Muscle of leg (tissue), 11 donors: ENCODE results near the gene AFF2. TPM values are rescaled to one million over a fixed set of nuclear protein-coding genes. Genes with fewer than 3 reads are reported as not detected.
"Not testable (repeated sequence)": the region's sequence is repeated elsewhere in the genome, so short reads cannot be mapped to it uniquely, and the experiment has no call there.

Source experiments
- DNase-seq: peaks from one replicate; pipeline ENCODE4 v3.0.0; 2013
- H3K27ac ChIP-seq: one replicate; pipeline ENCODE4 v1.5.1; 2013; ENCODE audit warnings: mild to moderate bottlenecking, low read length, control low read depth
- H3K27me3 ChIP-seq: one replicate; pipeline ENCODE4 v1.6.1; 2013; ENCODE audit warnings: low read length; ENCODE audit not compliant: control insufficient read depth, insufficient read depth
- H3K36me3 ChIP-seq: one replicate; pipeline ENCODE4 v1.6.1; 2013; ENCODE audit warnings: low read length; ENCODE audit not compliant: control insufficient read depth, insufficient read depth
- H3K4me1 ChIP-seq: one replicate; pipeline ENCODE4 v1.6.1; 2013; ENCODE audit warnings: low read length; ENCODE audit not compliant: control insufficient read depth, insufficient read depth
- H3K4me3 ChIP-seq: one replicate; pipeline ENCODE4 v1.5.1; 2013; ENCODE audit warnings: low read length, control low read depth
- H3K9me3 ChIP-seq: replicated peaks from 2 replicates; pipeline ENCODE4 v1.6.1; 2013; ENCODE audit warnings: low read depth, low read length; ENCODE audit not compliant: control insufficient read depth
- WGBS: methylation state at CpG from one replicate; pipeline ENCODE4 v1.1.5; 2013; ENCODE audit warnings: missing lambda C conversion rate; ENCODE audit not compliant: insufficient coverage; 5-methylcytosine and 5-hydroxymethylcytosine counted together
- polyA plus RNA-seq, 8 donors: library from polyadenylated mRNA; unstranded; fragments of 120-200 nt; gene quantifications; one replicate each; pipeline versions ENCODE4 v1.2.1 to v1.2.3, GENCODE V29; 2013; ENCODE audit warnings: inconsistent platforms in 1 of 8, low replicate concordance in 1 of 8; ENCODE audit not compliant: insufficient read length in 8 of 8, insufficient read depth in 1 of 8
- total RNA-seq: library from RNA; stranded (reverse); fragments of 120-200 nt; gene quantifications from one replicate; pipeline ENCODE4 v1.2.4, GENCODE V29; 2013

AFF2 gene
- total and polyA plus RNA-seq, 9 donors, result 0.42 to 6.1 (median 1.4) TPM

- no peaks in the 10 kb centered on the region for H3K36me3 ChIP-seq
- no peak overlapping the region for H3K4me3 ChIP-seq
- H3K9me3 ChIP-seq, result no peaks in the 10 kb centered on the region
- WGBS, result 43% methylated on average over 2 of the region's 3 CpGs
- no peak overlapping the region for H3K27ac ChIP-seq
- no peaks in the 10 kb centered on the region for H3K4me1 ChIP-seq
- peaks cover 3% of the 10 kb centered on the region for H3K27me3 ChIP-seq
- no peak for DNase-seq
Observed at GRCh38 chrX:148903176-148903575, 402.8 kb downstream of the AFF2 start.

GRCh38 chrX:148904421-148905111 is 404.1 kb downstream of the AFF2 start:
- no CpG with 5 or more reads among the region's 3 CpGs for WGBS
- Histone ChIP-seq H3K4me3 (no peak overlapping the region), H3K27ac (no peak overlapping the region), H3K27me3 (peaks cover 3% of the 10 kb centered on the region), H3K9me3 (no peaks in the 10 kb centered on the region), H3K36me3 (no peaks in the 10 kb centered on the region), H3K4me1 (no peaks in the 10 kb centered on the region)
- DNase-seq, result no peak

- Histone ChIP-seq H3K27me3 (peaks cover 3% of the 10 kb centered on the region), H3K9me3 (no peaks in the 10 kb centered on the region), H3K27ac (no peak overlapping the region), H3K36me3 (no peaks in the 10 kb centered on the region), H3K4me3 (no peak overlapping the region), H3K4me1 (no peaks in the 10 kb centered on the region)
- DNase-seq, result no peak
- WGBS, result 20% methylated on average over 1 of the region's 5 CpGs
Observed at GRCh38 chrX:148905400-148905799, 405.0 kb downstream of the AFF2 start.

GRCh38 chrX:148906628-148907027 is 406.2 kb downstream of the AFF2 start:
- H3K36me3 ChIP-seq, H3K4me3 ChIP-seq, DNase-seq, H3K4me1 ChIP-seq, H3K9me3 ChIP-seq, H3K27me3 ChIP-seq, H3K27ac ChIP-seq: not testable (repeated sequence)
- 94% methylated on average over 9 of the region's 11 CpGs for WGBS

- no peaks in the 10 kb centered on the region for H3K36me3 ChIP-seq
Observed at GRCh38 chrX:148909758-148910157, 409.3 kb downstream of the AFF2 start.

GRCh38 chrX:148913971-148914370 is 413.6 kb downstream of the AFF2 start:
- Histone ChIP-seq H3K4me3 (no peak overlapping the region), H3K27me3 (peaks cover 2% of the 10 kb centered on the region), H3K9me3 (no peaks in the 10 kb centered on the region), H3K36me3 (no peaks in the 10 kb centered on the region), H3K27ac (no peak overlapping the region), H3K4me1 (no peaks in the 10 kb centered on the region)
- peak; percentile 6 for DNase-seq
- WGBS, result 67% methylated on average over 1 of the region's 3 CpGs

More at GRCh38 chrX:148909758-148910157, 409.3 kb downstream of the AFF2 start:
- DNase-seq, result no peak
- H3K9me3 ChIP-seq, result no peaks in the 10 kb centered on the region
- H3K4me1 ChIP-seq, result no peaks in the 10 kb centered on the region
- no peak overlapping the region for H3K27ac ChIP-seq
- no peak overlapping the region for H3K4me3 ChIP-seq
- peaks cover 3% of the 10 kb centered on the region for H3K27me3 ChIP-seq

- DNase-seq, result no peak
- Histone ChIP-seq H3K4me3 (no peak overlapping the region), H3K27ac (no peak overlapping the region), H3K27me3 (peaks cover 2% of the 10 kb centered on the region), H3K9me3 (no peaks in the 10 kb centered on the region), H3K4me1 (no peaks in the 10 kb centered on the region), H3K36me3 (no peaks in the 10 kb centered on the region)
- WGBS, result no CpG with 5 or more reads among the region's 3 CpGs
Observed at GRCh38 chrX:148914783-148915182, 414.4 kb downstream of the AFF2 start.

GRCh38 chrX:148915474-148915873 is 415.1 kb downstream of the AFF2 start:
- Histone ChIP-seq H3K9me3 (no peaks in the 10 kb centered on the region), H3K36me3 (no peaks in the 10 kb centered on the region), H3K4me1 (no peaks in the 10 kb centered on the region), H3K27me3 (peaks cover 2% of the 10 kb centered on the region), H3K4me3 (no peak overlapping the region), H3K27ac (no peak overlapping the region)
- DNase-seq, result no peak
- WGBS, result no CpG with 5 or more reads among the region's 5 CpGs

- WGBS, result no CpG with 5 or more reads among the region's 4 CpGs
- no peak overlapping the region for H3K27ac ChIP-seq
- no peak overlapping the region for H3K4me3 ChIP-seq
- no peaks in the 10 kb centered on the region for H3K36me3 ChIP-seq
- peaks cover 2% of the 10 kb centered on the region for H3K27me3 ChIP-seq
- no peaks in the 10 kb centered on the region for H3K9me3 ChIP-seq
- no peaks in the 10 kb centered on the region for H3K4me1 ChIP-seq
- DNase-seq, result peak; percentile 23
Observed at GRCh38 chrX:148917441-148917840, 417.0 kb downstream of the AFF2 start.

- WGBS, result no CpG with 5 or more reads among the region's 2 CpGs
- DNase-seq, result no peak
- Histone ChIP-seq H3K36me3 (no peaks in the 10 kb centered on the region), H3K9me3 (no peaks in the 10 kb centered on the region), H3K27me3 (peaks cover 2% of the 10 kb centered on the region), H3K27ac (no peak overlapping the region), H3K4me1 (no peaks in the 10 kb centered on the region), H3K4me3 (no peak overlapping the region)
Observed at GRCh38 chrX:148923631-148924030, 423.2 kb downstream of the AFF2 start.

GRCh38 chrX:148926371-148926770 is 426.0 kb downstream of the AFF2 start:
- no peak for DNase-seq
- no peaks in the 10 kb centered on the region for H3K4me1 ChIP-seq
- H3K9me3 ChIP-seq, result no peaks in the 10 kb centered on the region
- 40% methylated on average over 1 of the region's 4 CpGs for WGBS
- no peak overlapping the region for H3K4me3 ChIP-seq
- no peak overlapping the region for H3K27ac ChIP-seq
- H3K36me3 ChIP-seq, result no peaks in the 10 kb centered on the region
- peaks cover 2% of the 10 kb centered on the region for H3K27me3 ChIP-seq
